Neural cell (in vitro differentiated cells): ENCODE data around the gene PSIP1.

Experiments
- EP300 ChIP-seq: fragments of 450-650 bp; conservative IDR thresholded peaks from 2 replicates; pipeline ENCODE4 v1.6.1; 2014; ENCODE audit warnings: antibody characterized with exemption, mild to moderate bottlenecking, moderate library complexity; ENCODE audit not compliant: poor library complexity, severe bottlenecking
- TAF1 ChIP-seq: IDR thresholded peaks from 2 replicates; pipeline ENCODE4 v1.6.1; 2012; ENCODE audit warnings: low read depth
- TF ChIP-seq, protein P1 (sequence below): fragments of 450-650 bp; IDR thresholded peaks from 2 replicates; pipeline ENCODE4 v1.5.1; 2014; ENCODE audit warnings: antibody characterized with exemption, mild to moderate bottlenecking, moderate library complexity; ENCODE audit not compliant: poor library complexity, severe bottlenecking

DNA sequence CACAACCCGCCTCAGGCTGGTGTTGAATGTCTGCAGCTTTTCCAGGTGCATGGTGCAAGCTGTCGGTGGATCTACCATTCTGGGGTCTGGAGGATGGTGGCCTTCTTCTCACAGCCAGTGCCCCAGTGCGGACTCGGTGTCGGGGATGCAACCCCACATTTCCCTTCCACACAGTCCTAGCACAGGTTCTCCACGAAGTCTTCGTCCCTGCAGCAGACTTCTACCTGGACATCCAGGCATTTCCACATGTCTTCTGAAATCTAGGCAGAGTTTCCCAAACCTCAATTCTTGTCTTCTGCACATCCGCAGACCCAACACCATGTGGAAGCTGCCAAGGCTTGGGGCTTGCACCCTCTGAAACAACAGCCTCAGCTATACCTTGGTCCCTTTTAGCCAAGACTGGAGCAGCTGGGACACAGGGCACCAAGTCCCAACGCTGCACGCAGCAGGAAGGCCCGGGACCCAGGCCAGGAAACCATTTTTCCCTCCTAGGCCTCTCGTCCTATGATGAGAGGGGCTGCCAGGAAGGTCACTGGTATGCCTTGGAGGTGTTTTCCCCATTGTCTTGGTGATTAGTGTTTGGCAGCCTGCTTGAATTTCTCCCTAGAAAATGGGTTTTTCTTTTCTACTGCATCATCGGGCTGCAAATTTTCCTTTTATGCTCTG is 18.2 kb downstream of the PSIP1 start:
- TF ChIP-seq, protein P1, sequence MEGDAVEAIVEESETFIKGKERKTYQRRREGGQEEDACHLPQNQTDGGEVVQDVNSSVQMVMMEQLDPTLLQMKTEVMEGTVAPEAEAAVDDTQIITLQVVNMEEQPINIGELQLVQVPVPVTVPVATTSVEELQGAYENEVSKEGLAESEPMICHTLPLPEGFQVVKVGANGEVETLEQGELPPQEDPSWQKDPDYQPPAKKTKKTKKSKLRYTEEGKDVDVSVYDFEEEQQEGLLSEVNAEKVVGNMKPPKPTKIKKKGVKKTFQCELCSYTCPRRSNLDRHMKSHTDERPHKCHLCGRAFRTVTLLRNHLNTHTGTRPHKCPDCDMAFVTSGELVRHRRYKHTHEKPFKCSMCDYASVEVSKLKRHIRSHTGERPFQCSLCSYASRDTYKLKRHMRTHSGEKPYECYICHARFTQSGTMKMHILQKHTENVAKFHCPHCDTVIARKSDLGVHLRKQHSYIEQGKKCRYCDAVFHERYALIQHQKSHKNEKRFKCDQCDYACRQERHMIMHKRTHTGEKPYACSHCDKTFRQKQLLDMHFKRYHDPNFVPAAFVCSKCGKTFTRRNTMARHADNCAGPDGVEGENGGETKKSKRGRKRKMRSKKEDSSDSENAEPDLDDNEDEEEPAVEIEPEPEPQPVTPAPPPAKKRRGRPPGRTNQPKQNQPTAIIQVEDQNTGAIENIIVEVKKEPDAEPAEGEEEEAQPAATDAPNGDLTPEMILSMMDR = no peak
- no peak for TF ChIP-seq EP300
- TF ChIP-seq TAF1 = no peak
